GM12875 (cell line): ENCODE data around the gene RPL3.
"Not testable (repeated sequence)": the region's sequence is repeated elsewhere in the genome, so short reads cannot be mapped to it uniquely, and the experiment has no call there.

Source experiments
- H3K4me3 ChIP-seq: one replicate; pipeline ENCODE4 v1.5.1; 2011; ENCODE audit warnings: low read depth, low read length, control low read depth
- TF ChIP-seq, protein P1 (sequence below): IDR thresholded peaks from 2 replicates; pipeline ENCODE4 v1.5.1; 2011; ENCODE audit warnings: low read depth, mild to moderate bottlenecking, control low read depth, inconsistent platforms, low read length, moderate library complexity, borderline replicate concordance; ENCODE audit not compliant: insufficient read depth

RPL3 gene

DNA sequence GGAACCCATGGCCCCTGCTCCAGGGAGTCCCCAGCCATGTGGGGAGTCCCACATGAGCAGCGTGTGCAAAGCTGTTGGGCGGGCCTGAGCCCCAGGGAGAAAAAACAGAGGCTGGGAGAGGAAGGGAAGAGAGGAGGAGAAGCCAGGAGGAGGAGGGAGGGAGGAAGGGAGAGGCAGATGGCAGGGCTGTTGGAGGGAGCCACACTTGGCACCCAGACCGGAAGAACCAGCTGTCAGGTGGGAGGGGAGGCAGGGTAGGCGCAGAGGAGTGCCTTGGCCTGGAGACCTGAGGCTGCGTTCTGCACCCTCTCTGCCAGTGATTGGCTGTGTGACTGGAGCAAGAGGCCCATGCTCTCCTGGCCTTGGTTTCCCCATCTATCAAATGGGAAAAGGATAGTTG is 37.0 kb upstream of the RPL3 start:
- H3K4me3 ChIP-seq: no peak overlapping the region
- TF ChIP-seq, protein P1, sequence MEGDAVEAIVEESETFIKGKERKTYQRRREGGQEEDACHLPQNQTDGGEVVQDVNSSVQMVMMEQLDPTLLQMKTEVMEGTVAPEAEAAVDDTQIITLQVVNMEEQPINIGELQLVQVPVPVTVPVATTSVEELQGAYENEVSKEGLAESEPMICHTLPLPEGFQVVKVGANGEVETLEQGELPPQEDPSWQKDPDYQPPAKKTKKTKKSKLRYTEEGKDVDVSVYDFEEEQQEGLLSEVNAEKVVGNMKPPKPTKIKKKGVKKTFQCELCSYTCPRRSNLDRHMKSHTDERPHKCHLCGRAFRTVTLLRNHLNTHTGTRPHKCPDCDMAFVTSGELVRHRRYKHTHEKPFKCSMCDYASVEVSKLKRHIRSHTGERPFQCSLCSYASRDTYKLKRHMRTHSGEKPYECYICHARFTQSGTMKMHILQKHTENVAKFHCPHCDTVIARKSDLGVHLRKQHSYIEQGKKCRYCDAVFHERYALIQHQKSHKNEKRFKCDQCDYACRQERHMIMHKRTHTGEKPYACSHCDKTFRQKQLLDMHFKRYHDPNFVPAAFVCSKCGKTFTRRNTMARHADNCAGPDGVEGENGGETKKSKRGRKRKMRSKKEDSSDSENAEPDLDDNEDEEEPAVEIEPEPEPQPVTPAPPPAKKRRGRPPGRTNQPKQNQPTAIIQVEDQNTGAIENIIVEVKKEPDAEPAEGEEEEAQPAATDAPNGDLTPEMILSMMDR: no peak

DNA sequence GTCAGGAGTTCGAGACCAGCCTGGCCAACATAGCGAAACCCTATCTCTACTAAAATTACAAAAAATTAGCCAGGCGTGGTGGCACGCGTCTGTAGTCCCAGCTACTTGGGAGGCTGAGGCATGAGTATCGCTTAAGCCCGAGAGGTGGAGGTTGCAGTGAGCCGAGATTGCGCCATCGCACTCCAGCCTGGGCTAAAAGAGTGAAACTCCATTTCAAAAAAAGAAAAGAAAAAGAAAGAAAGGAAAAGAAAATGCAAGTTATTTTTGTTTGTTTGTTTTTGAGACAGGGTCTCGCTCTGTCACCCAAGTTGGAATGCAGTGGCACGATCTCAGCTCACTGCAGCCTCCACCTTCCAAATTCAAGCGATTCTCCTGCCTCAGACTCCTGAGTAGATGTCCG is 36.4 kb upstream of the RPL3 start:
- H3K4me3 ChIP-seq: not testable (repeated sequence)

DNA sequence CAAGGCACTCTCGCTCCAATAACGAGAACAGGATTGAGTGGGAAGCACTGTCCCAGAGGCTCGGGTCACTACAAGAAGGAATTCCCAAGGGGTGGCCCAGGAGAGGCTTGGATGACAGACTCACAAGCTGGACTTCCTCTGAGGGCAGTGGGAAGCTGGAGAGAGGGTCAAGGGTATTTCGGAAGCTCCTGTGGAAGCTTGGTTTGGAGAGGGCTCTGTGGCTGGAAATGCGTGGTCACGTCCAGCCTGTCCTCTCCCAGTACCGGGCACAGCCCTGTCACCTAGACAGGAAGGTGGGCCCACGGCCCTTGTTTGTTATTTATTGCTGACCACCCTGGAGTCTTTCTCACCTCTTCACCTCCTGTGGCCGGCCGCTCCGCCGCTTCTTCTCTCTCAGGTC is 35.7 kb upstream of the RPL3 start:
- TF ChIP-seq, protein P1: no peak
- H3K4me3 ChIP-seq: no peak overlapping the region

DNA sequence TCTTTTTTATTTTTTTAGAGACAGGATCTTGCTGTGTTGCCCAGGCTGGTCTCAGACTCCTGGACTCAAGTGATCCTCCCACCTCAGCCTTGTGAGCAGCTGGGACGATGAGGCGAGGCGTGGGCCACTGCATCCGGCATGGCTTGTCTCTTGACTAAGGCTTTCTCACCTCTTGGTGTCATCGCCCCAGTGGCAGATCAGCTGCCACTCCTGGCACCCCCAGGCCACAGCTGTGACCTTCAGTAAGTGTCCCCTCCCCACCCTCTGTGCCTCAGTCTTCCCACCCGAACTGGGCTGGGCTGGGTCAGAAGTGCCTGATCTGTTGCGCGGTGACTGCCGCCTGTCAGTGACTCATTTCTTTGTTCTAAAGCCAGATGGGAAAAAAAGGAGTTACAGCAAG is 33.9 kb upstream of the RPL3 start:
- no peak overlapping the region for H3K4me3 ChIP-seq
- TF ChIP-seq, protein P1: no peak

DNA sequence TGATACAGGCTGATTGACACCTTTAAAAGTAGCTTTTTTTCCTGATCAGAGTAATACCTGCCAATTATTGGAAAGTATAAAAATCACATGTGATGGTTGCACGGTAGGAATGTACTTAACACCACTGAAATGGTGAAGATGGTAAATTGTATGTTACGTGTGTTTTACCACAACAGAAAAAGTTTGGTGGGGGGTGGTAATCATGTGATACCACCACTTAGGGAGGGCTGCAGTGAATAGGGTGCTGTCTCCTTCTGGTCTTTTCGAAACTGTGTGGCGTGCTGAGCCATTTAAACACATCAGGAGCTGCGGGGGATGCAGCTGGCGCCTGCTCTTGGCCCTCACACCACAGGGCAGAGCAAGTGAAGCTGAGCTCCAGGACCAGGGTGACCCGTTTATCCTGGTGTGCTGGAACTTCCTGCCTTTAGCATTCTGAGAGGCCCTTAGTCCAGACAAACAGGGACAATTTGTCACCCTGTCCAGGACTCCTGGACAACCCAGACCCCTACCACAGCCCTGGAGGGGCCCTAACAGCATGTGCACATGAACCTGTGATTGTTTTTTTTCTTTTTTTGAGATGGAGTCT is 33.0 kb upstream of the RPL3 start:
- no peak overlapping the region for H3K4me3 ChIP-seq
- TF ChIP-seq, protein P1: no peak

DNA sequence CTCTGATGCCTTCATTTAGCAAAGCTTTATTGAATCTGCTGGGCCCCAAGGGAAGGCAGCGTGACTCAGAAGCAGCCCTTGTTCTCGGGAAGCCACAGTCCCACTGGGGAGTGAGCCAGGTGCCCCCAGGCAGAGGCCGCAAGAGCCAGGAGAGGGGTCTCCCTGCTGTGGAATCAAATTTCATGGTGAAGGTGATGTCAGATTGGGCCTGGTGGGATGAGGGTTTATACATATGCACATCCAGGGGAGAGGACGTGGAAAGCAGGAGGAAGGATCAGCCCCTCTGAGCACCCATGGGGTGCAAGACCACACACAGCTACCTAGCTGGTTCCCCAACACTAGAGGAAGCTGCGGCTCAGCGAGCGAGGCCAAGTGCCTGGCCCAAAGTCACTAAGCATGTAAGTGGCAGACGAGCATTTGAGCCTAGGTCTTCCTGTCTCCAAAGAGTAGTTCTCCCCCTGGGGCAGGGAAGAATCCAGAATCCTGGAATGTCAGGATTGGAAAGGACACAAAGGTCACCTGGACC is 32.3 kb upstream of the RPL3 start:
- H3K4me3 ChIP-seq: no peak overlapping the region
- TF ChIP-seq, protein P1: no peak

DNA sequence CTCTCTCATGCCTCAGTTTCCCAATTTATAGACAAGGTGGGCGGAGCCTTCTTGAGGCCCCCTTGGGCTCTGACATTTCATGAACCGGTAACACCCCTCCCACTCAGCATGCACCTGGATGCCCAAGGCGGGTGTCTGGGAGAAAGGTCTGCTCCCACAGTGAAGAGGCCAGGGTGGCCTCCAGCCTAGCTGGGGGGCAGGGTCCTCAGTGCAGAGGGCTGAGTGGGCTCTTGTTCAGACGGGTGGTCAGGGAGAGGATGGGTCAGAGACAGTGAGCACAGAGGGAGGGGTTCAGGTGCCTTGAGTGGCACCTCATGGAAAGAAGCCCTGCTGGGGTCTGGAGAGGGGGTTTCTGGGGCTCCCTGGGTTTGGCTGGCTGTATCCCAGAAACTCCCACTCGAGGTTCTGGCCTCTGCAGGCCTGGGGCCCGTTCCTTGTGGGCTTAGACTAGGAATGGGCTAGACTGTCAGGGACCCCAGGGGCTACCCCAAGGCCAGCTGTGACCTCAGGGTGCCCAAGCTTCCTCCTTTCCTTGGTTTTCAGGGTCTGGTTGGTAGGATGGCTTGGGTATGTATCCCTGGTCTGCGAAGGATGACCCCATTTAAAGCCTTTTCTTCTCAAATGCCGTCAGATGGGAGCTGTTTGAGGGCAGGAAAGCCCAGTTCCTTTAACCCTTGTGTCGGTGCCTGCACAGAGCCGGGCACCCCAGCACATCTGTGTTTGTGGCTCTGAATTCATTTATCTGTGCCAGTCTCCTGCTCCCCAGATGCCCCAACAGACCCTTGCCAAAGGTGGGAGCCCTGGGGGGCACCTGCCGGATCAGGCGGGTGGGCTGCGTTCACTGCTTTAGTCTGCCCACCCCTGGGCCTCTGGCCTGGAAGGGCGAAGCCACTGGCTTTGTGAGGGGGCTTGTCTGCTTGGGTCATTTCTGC is 31.6 kb upstream of the RPL3 start:
- TF ChIP-seq, protein P1: no peak
- peak overlapping the region; percentile 53 for H3K4me3 ChIP-seq
